ENCODE results near the gene CPS1. TPM values are rescaled to one million over a fixed set of nuclear protein-coding genes. Genes with fewer than 3 reads are reported as not detected.

CPS1 gene
- polyA plus RNA-seq, 2 donors = 0.99 to 1.4 TPM

GRCh38 chr2:210559182-210559581 lies 2.8 kb downstream of the CPS1 start:
- Histone ChIP-seq H3K27me3 (ENCODE audit: control insufficient read depth in 1 of 2, insufficient read depth in 2 of 2, low read length in 2 of 2) (no peaks in the 10 kb centered on the region), H3K27ac (ENCODE audit: low read depth in 2 of 2, low read length in 1 of 2) (no peak overlapping the region), H3K9me3 (ENCODE audit: control insufficient read depth in 2 of 2, insufficient read depth in 1 of 2, low read depth in 1 of 2, low read length in 1 of 2) (no peaks in the 10 kb centered on the region), H3K4me1 (ENCODE audit: control insufficient read depth in 2 of 2, insufficient read depth in 2 of 2, low read length in 1 of 2) (no peaks in the 10 kb centered on the region), H3K4me3 (ENCODE audit: low read depth in 1 of 2, low read length in 2 of 2) (no peak overlapping the region), H3K36me3 (ENCODE audit: control insufficient read depth in 2 of 2, insufficient read depth in 2 of 2, low read length in 1 of 2) (no peaks in the 10 kb centered on the region)
- 91% methylated on average over 6 of the region's 6 CpGs for WGBS, 2 donors

GRCh38 chr2:210561475-210561874 lies 5.1 kb downstream of the CPS1 start:
- Histone ChIP-seq H3K9me3 (ENCODE audit: control insufficient read depth in 2 of 2, insufficient read depth in 1 of 2, low read depth in 1 of 2, low read length in 1 of 2) (no peaks in the 10 kb centered on the region), H3K4me1 (ENCODE audit: control insufficient read depth in 2 of 2, insufficient read depth in 2 of 2, low read length in 1 of 2) (no peaks in the 10 kb centered on the region), H3K4me3 (ENCODE audit: low read depth in 1 of 2, low read length in 2 of 2) (no peak overlapping the region), H3K36me3 (ENCODE audit: control insufficient read depth in 2 of 2, insufficient read depth in 2 of 2, low read length in 1 of 2) (no peaks in the 10 kb centered on the region), H3K27ac (ENCODE audit: low read depth in 2 of 2, low read length in 1 of 2) (no peak overlapping the region), H3K27me3 (ENCODE audit: control insufficient read depth in 1 of 2, insufficient read depth in 2 of 2, low read length in 2 of 2) (no peaks in the 10 kb centered on the region)
- WGBS, 2 donors = 84 to 95% methylated on average over 5 of the region's 5 CpGs

- no peak overlapping the region for H3K27ac ChIP-seq (ENCODE audit: low read depth in 2 of 2, low read length in 1 of 2)
- no peaks in the 10 kb centered on the region for H3K36me3 ChIP-seq (ENCODE audit: control insufficient read depth in 2 of 2, insufficient read depth in 2 of 2, low read length in 1 of 2)
- H3K9me3 ChIP-seq (ENCODE audit: control insufficient read depth in 2 of 2, insufficient read depth in 1 of 2, low read depth in 1 of 2, low read length in 1 of 2) = no peaks in the 10 kb centered on the region
- H3K4me3 ChIP-seq (ENCODE audit: low read depth in 1 of 2, low read length in 2 of 2) = no peak overlapping the region
- 53 to 78% methylated on average over 1 of the region's 1 CpG for WGBS, 2 donors
- no peaks in the 10 kb centered on the region for H3K4me1 ChIP-seq (ENCODE audit: control insufficient read depth in 2 of 2, insufficient read depth in 2 of 2, low read length in 1 of 2)
- H3K27me3 ChIP-seq (ENCODE audit: control insufficient read depth in 1 of 2, insufficient read depth in 2 of 2, low read length in 2 of 2) = no peaks in the 10 kb centered on the region
Measured at GRCh38 chr2:210562091-210562490, 5.7 kb downstream of the CPS1 start.

- Histone ChIP-seq H3K4me3 (ENCODE audit: low read depth in 1 of 2, low read length in 2 of 2) (no peak overlapping the region), H3K36me3 (ENCODE audit: control insufficient read depth in 2 of 2, insufficient read depth in 2 of 2, low read length in 1 of 2) (no peaks in the 10 kb centered on the region), H3K4me1 (ENCODE audit: control insufficient read depth in 2 of 2, insufficient read depth in 2 of 2, low read length in 1 of 2) (no peaks in the 10 kb centered on the region), H3K27me3 (ENCODE audit: control insufficient read depth in 1 of 2, insufficient read depth in 2 of 2, low read length in 2 of 2) (no peaks in the 10 kb centered on the region), H3K9me3 (ENCODE audit: control insufficient read depth in 2 of 2, insufficient read depth in 1 of 2, low read depth in 1 of 2, low read length in 1 of 2) (no peaks in the 10 kb centered on the region), H3K27ac (ENCODE audit: low read depth in 2 of 2, low read length in 1 of 2) (no peak overlapping the region)
- 61 to 62% methylated on average over 4 of the region's 4 CpGs for WGBS, 2 donors
Measured at GRCh38 chr2:210562502-210563080, 6.2 kb downstream of the CPS1 start.

- Histone ChIP-seq H3K4me3 (ENCODE audit: low read depth in 1 of 2, low read length in 2 of 2) (no peak overlapping the region), H3K27me3 (ENCODE audit: control insufficient read depth in 1 of 2, insufficient read depth in 2 of 2, low read length in 2 of 2) (no peaks in the 10 kb centered on the region), H3K27ac (ENCODE audit: low read depth in 2 of 2, low read length in 1 of 2) (no peak overlapping the region), H3K9me3 (ENCODE audit: control insufficient read depth in 2 of 2, insufficient read depth in 1 of 2, low read depth in 1 of 2, low read length in 1 of 2) (no peaks in the 10 kb centered on the region), H3K36me3 (ENCODE audit: control insufficient read depth in 2 of 2, insufficient read depth in 2 of 2, low read length in 1 of 2) (no peaks in the 10 kb centered on the region), H3K4me1 (ENCODE audit: control insufficient read depth in 2 of 2, insufficient read depth in 2 of 2, low read length in 1 of 2) (no peaks in the 10 kb centered on the region)
Measured at GRCh38 chr2:210567279-210567678, 10.9 kb downstream of the CPS1 start.

- Histone ChIP-seq H3K27me3 (ENCODE audit: control insufficient read depth in 1 of 2, insufficient read depth in 2 of 2, low read length in 2 of 2) (no peaks in the 10 kb centered on the region), H3K36me3 (ENCODE audit: control insufficient read depth in 2 of 2, insufficient read depth in 2 of 2, low read length in 1 of 2) (no peaks in the 10 kb centered on the region), H3K27ac (ENCODE audit: low read depth in 2 of 2, low read length in 1 of 2) (no peak overlapping the region), H3K4me3 (ENCODE audit: low read depth in 1 of 2, low read length in 2 of 2) (no peak overlapping the region), H3K9me3 (ENCODE audit: control insufficient read depth in 2 of 2, insufficient read depth in 1 of 2, low read depth in 1 of 2, low read length in 1 of 2) (no peaks in the 10 kb centered on the region), H3K4me1 (ENCODE audit: control insufficient read depth in 2 of 2, insufficient read depth in 2 of 2, low read length in 1 of 2) (no peaks in the 10 kb centered on the region)
- 69 to 79% methylated on average over 2 of the region's 2 CpGs for WGBS, 2 donors
Measured at GRCh38 chr2:210568108-210568507, 11.7 kb downstream of the CPS1 start.

GRCh38 chr2:210577263-210578071 lies 21.1 kb downstream of the CPS1 start:
- H3K4me1 ChIP-seq (ENCODE audit: control insufficient read depth in 2 of 2, insufficient read depth in 2 of 2, low read length in 1 of 2) = no peaks in the 10 kb centered on the region
- 24 to 28% methylated on average over 2 of the region's 2 CpGs for WGBS, 2 donors
- no peaks in the 10 kb centered on the region for H3K36me3 ChIP-seq (ENCODE audit: control insufficient read depth in 2 of 2, insufficient read depth in 2 of 2, low read length in 1 of 2)
- H3K9me3 ChIP-seq (ENCODE audit: control insufficient read depth in 2 of 2, insufficient read depth in 1 of 2, low read depth in 1 of 2, low read length in 1 of 2) = no peaks in the 10 kb centered on the region
- no peak overlapping the region for H3K27ac ChIP-seq (ENCODE audit: low read depth in 2 of 2, low read length in 1 of 2)
- H3K27me3 ChIP-seq (ENCODE audit: control insufficient read depth in 1 of 2, insufficient read depth in 2 of 2, low read length in 2 of 2) = no peaks in the 10 kb centered on the region
- no peak overlapping the region for H3K4me3 ChIP-seq (ENCODE audit: low read depth in 1 of 2, low read length in 2 of 2)

- Histone ChIP-seq H3K27me3 (ENCODE audit: control insufficient read depth in 1 of 2, insufficient read depth in 2 of 2, low read length in 2 of 2) (no peaks in the 10 kb centered on the region), H3K4me3 (ENCODE audit: low read depth in 1 of 2, low read length in 2 of 2) (no peak overlapping the region), H3K9me3 (ENCODE audit: control insufficient read depth in 2 of 2, insufficient read depth in 1 of 2, low read depth in 1 of 2, low read length in 1 of 2) (no peaks in the 10 kb centered on the region), H3K4me1 (ENCODE audit: control insufficient read depth in 2 of 2, insufficient read depth in 2 of 2, low read length in 1 of 2) (no peaks in the 10 kb centered on the region), H3K36me3 (ENCODE audit: control insufficient read depth in 2 of 2, insufficient read depth in 2 of 2, low read length in 1 of 2) (no peaks in the 10 kb centered on the region), H3K27ac (ENCODE audit: low read depth in 2 of 2, low read length in 1 of 2) (no peak overlapping the region)
- WGBS, 2 donors = 49 to 64% methylated on average over 2 of the region's 2 CpGs
Measured at GRCh38 chr2:210584834-210585233, 28.4 kb downstream of the CPS1 start.

GRCh38 chr2:210586381-210586780 lies 30.0 kb downstream of the CPS1 start:
- Histone ChIP-seq H3K9me3 (ENCODE audit: control insufficient read depth in 2 of 2, insufficient read depth in 1 of 2, low read depth in 1 of 2, low read length in 1 of 2) (no peaks in the 10 kb centered on the region), H3K36me3 (ENCODE audit: control insufficient read depth in 2 of 2, insufficient read depth in 2 of 2, low read length in 1 of 2) (no peaks in the 10 kb centered on the region), H3K27me3 (ENCODE audit: control insufficient read depth in 1 of 2, insufficient read depth in 2 of 2, low read length in 2 of 2) (no peaks in the 10 kb centered on the region), H3K4me3 (ENCODE audit: low read depth in 1 of 2, low read length in 2 of 2) (no peak overlapping the region), H3K4me1 (ENCODE audit: control insufficient read depth in 2 of 2, insufficient read depth in 2 of 2, low read length in 1 of 2) (no peaks in the 10 kb centered on the region), H3K27ac (ENCODE audit: low read depth in 2 of 2, low read length in 1 of 2) (no peak overlapping the region)

- H3K27ac ChIP-seq (ENCODE audit: low read depth in 2 of 2, low read length in 1 of 2) = no peak overlapping the region
- H3K4me3 ChIP-seq (ENCODE audit: low read depth in 1 of 2, low read length in 2 of 2) = no peak overlapping the region
- H3K36me3 ChIP-seq (ENCODE audit: control insufficient read depth in 2 of 2, insufficient read depth in 2 of 2, low read length in 1 of 2) = no peaks in the 10 kb centered on the region
- WGBS, 2 donors = 66 to 80% methylated on average over 2 of the region's 2 CpGs
- no peaks in the 10 kb centered on the region for H3K27me3 ChIP-seq (ENCODE audit: control insufficient read depth in 1 of 2, insufficient read depth in 2 of 2, low read length in 2 of 2)
- H3K4me1 ChIP-seq (ENCODE audit: control insufficient read depth in 2 of 2, insufficient read depth in 2 of 2, low read length in 1 of 2) = no peaks in the 10 kb centered on the region
- no peaks in the 10 kb centered on the region for H3K9me3 ChIP-seq (ENCODE audit: control insufficient read depth in 2 of 2, insufficient read depth in 1 of 2, low read depth in 1 of 2, low read length in 1 of 2)
Measured at GRCh38 chr2:210591663-210592062, 35.3 kb downstream of the CPS1 start.
